PC-3 (cell line): ENCODE data around the gene ABRACL.

ENCODE experiments used
- CTCF ChIP-seq: fragments of 300-600 bp; sonication (generic); conservative IDR thresholded peaks from 2 replicates; pipeline ENCODE4 v1.5.1; 2017; ENCODE audit warnings: antibody characterized with exemption, low read depth, mild to moderate bottlenecking, low read length
- EZH2 ChIP-seq: fragments of 300-600 bp; sonication (generic); IDR thresholded peaks from one replicate; pipeline ENCODE4 v1.6.1; 2017; ENCODE audit warnings: antibody characterized with exemption, mild to moderate bottlenecking, low read length; ENCODE audit not compliant: unreplicated experiment
- EZH2phosphoT487 ChIP-seq: fragments of 300-600 bp; sonication (generic); IDR thresholded peaks from 2 replicates; pipeline ENCODE4 v1.6.1; 2018; ENCODE audit warnings: mild to moderate bottlenecking, antibody characterized with exemption, low read length, borderline replicate concordance

- TF ChIP-seq CTCF (no peak), EZH2 (no peak), EZH2phosphoT487 (no peak)
Measured at GRCh38 chr6:139028658-139029469, at the start of gene ABRACL.
